Stomach (tissue), 9 donors: ENCODE measurements around the gene KLF13. TPM values are rescaled to one million over a fixed set of nuclear protein-coding genes. Genes with fewer than 3 reads are reported as not detected.
A peak's percentile ranks its signal among the peaks of the same experiment; 100 is the strongest.

ENCODE experiments used
- DNase-seq, 2 donors: peaks; one replicate each; pipeline versions ENCODE4 v3.0.0 to v3.0.0-alpha.2; 2013 to 2019
- H3K27ac ChIP-seq, 5 donors: fragments of 200-600 bp in 4 of 5; sonication (generic) in 4 of 5; one replicate each; pipeline ENCODE4 v1.5.1; 2013 to 2019; ENCODE audit warnings: mild to moderate bottlenecking in 1 of 5, moderate library complexity in 1 of 5
- H3K27me3 ChIP-seq, 3 donors: fragments of 200-600 bp; sonication (generic); one replicate each; pipeline ENCODE4 v1.5.1; 2017 to 2019; ENCODE audit warnings: mixed run types in 1 of 3
- H3K36me3 ChIP-seq, 4 donors: fragments of 200-600 bp; sonication (generic); 1 replicate in 3 of 4; 2 replicates in 1 of 4; pipeline ENCODE4 v1.5.1; 2016 to 2019
- H3K4me1 ChIP-seq, 4 donors: fragments of 200-600 bp; sonication (generic); one replicate each; pipeline ENCODE4 v1.5.1; 2016 to 2019
- H3K4me3 ChIP-seq, 4 donors: fragments of 200-600 bp; sonication (generic) in 3 of 4; one replicate each; pipeline ENCODE4 v1.5.1; 2016 to 2019; ENCODE audit warnings: mild to moderate bottlenecking in 1 of 4
- H3K9me3 ChIP-seq, 4 donors: fragments of 200-600 bp; sonication (generic); one replicate each; pipeline ENCODE4 v1.5.1; 2016 to 2019
- EP300 ChIP-seq: sonication (generic); formaldehyde crosslinking; IDR thresholded peaks from one replicate; pipeline ENCODE4 v1.6.1; 2017; ENCODE audit warnings: antibody characterized with exemption
- POLR2A ChIP-seq, 4 donors: fragments of 450-650 bp; IDR thresholded peaks; one replicate each; pipeline ENCODE4 v1.6.1; 2016; ENCODE audit warnings: antibody characterized with exemption in 4 of 4, control low read depth in 2 of 4, mild to moderate bottlenecking in 1 of 4, moderate library complexity in 1 of 4
- POLR2AphosphoS5 ChIP-seq, 3 donors: sonication (generic); formaldehyde crosslinking; IDR thresholded peaks; one replicate each; pipeline ENCODE4 v1.6.1; 2016; ENCODE audit warnings: antibody characterized with exemption in 3 of 3
- WGBS, 5 donors: extraction: QIAGEN DNeasy Blood & Tissue Kit in 3 of 5; methylation state at CpG; one replicate each; pipeline versions ENCODE4 v1.1.5 to v1.1.7; 2013 to 2018; 5-methylcytosine and 5-hydroxymethylcytosine counted together
- intact Hi-C: fragments of 100-400 bp; cut with DNase I; formaldehyde crosslinking; loops from one replicate; pipeline ENCODE4 v1.15.1; 2023; ENCODE audit warnings: low total_unique reads
- polyA plus RNA-seq, 3 donors: library from polyadenylated mRNA; stranded (reverse); fragments of 200-250 nt; gene quantifications; one replicate each; pipeline ENCODE4 v1.2.3, GENCODE V29; 2013
- total RNA-seq, 5 donors: library from RNA; depleted of rRNA; stranded (reverse); fragments of >200 nt; gene quantifications; one replicate each; pipeline versions ENCODE4 v1.1.0 to v1.2.3, GENCODE V29; 2014 to 2016
- TF ChIP-seq, protein P1 (sequence below), 7 experiments: fragments of 450-650 bp in 4 of 7; fragments of 200-600 bp in 3 of 7; sonication (generic) in 3 of 7; IDR thresholded peaks; one replicate each; pipeline ENCODE4 v1.5.1; 2016 to 2019; ENCODE audit warnings: antibody characterized with exemption in 7 of 7, control low read depth in 2 of 7, mild to moderate bottlenecking in 1 of 7
- donor health status: healthy with polysubstance abuse.
- donor health status: Bipolar disorder and iron deficiency.
- donor health status: healthy.

KLF13 gene
- total and polyA plus RNA-seq, 8 donors: 9.3 to 74.0 (median 33.3) TPM

DNA sequence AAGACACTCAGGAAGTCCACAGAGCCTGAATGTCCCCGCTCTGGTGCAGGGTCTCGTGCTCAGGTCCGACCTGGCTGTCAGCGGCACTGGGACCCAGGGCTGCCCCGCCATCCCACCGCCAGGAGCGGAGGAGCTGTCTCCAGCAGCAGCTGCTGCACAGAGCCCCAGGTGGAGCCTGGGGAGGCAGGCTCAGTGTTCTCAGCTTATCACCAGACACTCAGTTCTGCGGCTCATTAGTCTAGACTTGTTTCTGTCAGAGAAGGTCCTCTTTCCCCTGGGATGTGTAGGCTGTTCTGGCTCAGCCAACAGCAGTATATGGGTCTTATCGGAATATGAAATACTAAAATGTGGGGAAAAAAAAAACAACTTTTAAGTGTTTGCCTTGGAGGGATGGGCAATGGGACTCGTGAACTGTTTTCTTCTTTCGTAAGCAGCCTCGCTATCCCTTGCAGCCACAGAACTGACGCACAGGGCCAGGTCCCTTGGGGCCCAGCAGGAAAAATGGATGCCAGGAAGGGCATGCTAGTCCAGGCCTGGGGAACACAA, 75.9 kb downstream of the KLF13 start:
- Histone ChIP-seq H3K27ac (peak overlapping the region in 3 of 5 donors; percentile 13 to 42 (median 41)), H3K36me3 (no peaks in the 10 kb centered on the region)

DNA sequence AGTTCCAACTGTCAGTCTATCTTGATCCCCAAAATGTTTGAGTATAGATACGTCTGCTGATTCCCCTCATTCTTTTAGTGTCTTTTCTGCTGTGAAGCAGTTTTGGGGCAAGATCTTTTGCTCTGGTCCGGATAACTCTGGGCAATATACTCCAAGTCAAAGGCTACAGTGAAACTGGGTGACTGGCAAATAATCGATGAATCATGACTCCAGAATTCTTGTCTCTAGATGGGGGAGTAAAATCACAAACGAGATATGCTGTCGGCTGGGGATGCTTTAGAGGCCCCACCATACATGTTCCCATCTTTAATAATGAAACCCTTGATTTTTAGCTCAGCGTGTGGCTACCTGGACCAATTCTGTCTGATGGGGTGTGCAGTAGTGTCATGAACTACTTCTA, 76.5 kb downstream of the KLF13 start:
- intact Hi-C loops: loop anchor here (10.0 kb wide), 1 partner anchor 82 kb away; no protein-coding TSS in a partner anchor
- WGBS, 5 donors: 84 to 88% (median 86%) methylated on average over 6 of the region's 6 CpGs
- Histone ChIP-seq H3K27ac (peak overlapping the region in 1 of 5 donors; percentile 26), H3K36me3 (no peaks in the 10 kb centered on the region), H3K4me3 (no peak overlapping the region), H3K4me1 (peaks cover 8 to 31% (median 13%) of the 10 kb centered on the region in 4 donors), H3K27me3 (no peaks in the 10 kb centered on the region), H3K9me3 (no peaks in the 10 kb centered on the region)
- TF ChIP-seq EP300 (no peak), POLR2A (IDR thresholded peaks at IDR 0.05) (no peak), POLR2AphosphoS5 (IDR thresholded peaks at IDR 0.05) (no peak)
- TF ChIP-seq, protein P1, sequence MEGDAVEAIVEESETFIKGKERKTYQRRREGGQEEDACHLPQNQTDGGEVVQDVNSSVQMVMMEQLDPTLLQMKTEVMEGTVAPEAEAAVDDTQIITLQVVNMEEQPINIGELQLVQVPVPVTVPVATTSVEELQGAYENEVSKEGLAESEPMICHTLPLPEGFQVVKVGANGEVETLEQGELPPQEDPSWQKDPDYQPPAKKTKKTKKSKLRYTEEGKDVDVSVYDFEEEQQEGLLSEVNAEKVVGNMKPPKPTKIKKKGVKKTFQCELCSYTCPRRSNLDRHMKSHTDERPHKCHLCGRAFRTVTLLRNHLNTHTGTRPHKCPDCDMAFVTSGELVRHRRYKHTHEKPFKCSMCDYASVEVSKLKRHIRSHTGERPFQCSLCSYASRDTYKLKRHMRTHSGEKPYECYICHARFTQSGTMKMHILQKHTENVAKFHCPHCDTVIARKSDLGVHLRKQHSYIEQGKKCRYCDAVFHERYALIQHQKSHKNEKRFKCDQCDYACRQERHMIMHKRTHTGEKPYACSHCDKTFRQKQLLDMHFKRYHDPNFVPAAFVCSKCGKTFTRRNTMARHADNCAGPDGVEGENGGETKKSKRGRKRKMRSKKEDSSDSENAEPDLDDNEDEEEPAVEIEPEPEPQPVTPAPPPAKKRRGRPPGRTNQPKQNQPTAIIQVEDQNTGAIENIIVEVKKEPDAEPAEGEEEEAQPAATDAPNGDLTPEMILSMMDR (IDR thresholded peaks at IDR 0.05): no peak
- DNase-seq: no peak

More for the DNA sequence above, 75.9 kb downstream of the KLF13 start:
- 70 to 85% (median 79%) methylated on average over 11 to 13 of the region's 13 CpGs for WGBS, 5 donors
- Histone ChIP-seq H3K9me3 (no peaks in the 10 kb centered on the region), H3K4me1 (peaks cover 13 to 36% (median 18%) of the 10 kb centered on the region in 4 donors), H3K4me3 (no peak overlapping the region), H3K27me3 (no peaks in the 10 kb centered on the region)
- intact Hi-C loops: loop anchor here (10.0 kb wide), 1 partner anchor 82 kb away; no protein-coding TSS in a partner anchor
- no peak for TF ChIP-seq EP300
- no peak for TF ChIP-seq POLR2AphosphoS5 (IDR thresholded peaks at IDR 0.05)
- TF ChIP-seq POLR2A (IDR thresholded peaks at IDR 0.05): no peak
- TF ChIP-seq, protein P1 (IDR thresholded peaks at IDR 0.05): no peak
- peak in 1 of 2 donors; percentile 52 for DNase-seq

DNA sequence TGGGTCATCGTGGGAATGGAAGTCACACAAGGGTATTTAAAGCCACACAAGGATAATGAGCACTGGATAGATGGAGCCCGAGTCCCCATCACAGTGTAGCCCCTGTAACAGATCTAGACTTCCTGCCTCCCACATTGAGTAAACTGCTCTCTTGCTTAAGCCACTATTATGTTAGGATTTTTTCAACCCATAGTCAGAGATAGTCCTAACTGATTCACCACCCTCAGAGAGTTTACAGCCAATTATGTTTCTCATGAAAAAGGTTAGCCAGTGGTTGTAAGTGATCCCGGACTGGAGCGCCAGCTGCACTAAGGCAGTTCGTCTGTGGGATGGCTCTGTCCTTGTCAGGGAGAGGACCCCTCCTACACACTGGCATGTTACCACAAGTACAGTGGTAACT, 77.0 kb downstream of the KLF13 start:
- DNase-seq: no peak
- Histone ChIP-seq H3K36me3 (no peaks in the 10 kb centered on the region), H3K4me1 (peaks cover 3 to 26% (median 7%) of the 10 kb centered on the region in 4 donors), H3K27me3 (no peaks in the 10 kb centered on the region), H3K27ac (no peak overlapping the region), H3K9me3 (peaks cover 0 to under 1% (median 0%) of the 10 kb centered on the region in 4 donors), H3K4me3 (no peak overlapping the region)
- WGBS, 5 donors: 94 to 97% (median 97%) methylated on average over 5 of the region's 5 CpGs
- intact Hi-C loops: loop anchor here (10.0 kb wide), 1 partner anchor 81 kb away; no protein-coding TSS in a partner anchor
- TF ChIP-seq EP300 (no peak), POLR2A (IDR thresholded peaks at IDR 0.05) (no peak), POLR2AphosphoS5 (IDR thresholded peaks at IDR 0.05) (no peak)
- TF ChIP-seq, protein P1 (IDR thresholded peaks at IDR 0.05): no peak

DNA sequence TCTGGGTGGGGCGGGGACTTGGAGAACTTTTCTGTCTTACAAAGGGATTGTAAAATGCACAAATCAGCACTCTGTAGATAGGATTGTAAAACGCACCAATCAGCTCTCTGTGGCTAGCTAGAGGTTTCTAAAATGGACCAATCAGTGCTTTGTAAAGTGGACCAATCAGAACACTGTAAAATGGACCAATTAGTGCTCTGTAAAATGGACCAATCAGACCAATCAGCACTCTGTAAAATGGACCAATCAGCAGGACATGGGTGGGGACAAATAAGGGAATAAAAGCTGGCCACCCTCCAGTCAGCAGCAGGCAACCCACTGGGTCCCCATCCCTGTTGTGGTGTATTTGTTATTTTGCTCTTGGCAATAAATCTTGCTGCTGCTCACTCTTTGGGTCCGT, 77.7 kb downstream of the KLF13 start:
- H3K36me3 ChIP-seq: no peaks in the 10 kb centered on the region
- no peak overlapping the region for H3K4me3 ChIP-seq
- no peak for DNase-seq
- 88 to 97% (median 92%) methylated on average over 3 of the region's 3 CpGs for WGBS, 5 donors
- no peaks in the 10 kb centered on the region for H3K27me3 ChIP-seq
- intact Hi-C loops: loop anchor here (10.0 kb wide), 1 partner anchor 80 kb away; no protein-coding TSS in a partner anchor
- H3K9me3 ChIP-seq: peaks cover 0 to 6% (median 3%) of the 10 kb centered on the region in 4 donors
- H3K27ac ChIP-seq: no peak overlapping the region
- H3K4me1 ChIP-seq: peaks cover 0 to 20% (median 6%) of the 10 kb centered on the region in 4 donors
- TF ChIP-seq POLR2A (IDR thresholded peaks at IDR 0.05) (no peak), EP300 (no peak), POLR2AphosphoS5 (IDR thresholded peaks at IDR 0.05) (no peak)
- TF ChIP-seq, protein P1 (IDR thresholded peaks at IDR 0.05): no peak
